ENCODE results near the gene P3H1.

The P3H1 gene

DNA sequence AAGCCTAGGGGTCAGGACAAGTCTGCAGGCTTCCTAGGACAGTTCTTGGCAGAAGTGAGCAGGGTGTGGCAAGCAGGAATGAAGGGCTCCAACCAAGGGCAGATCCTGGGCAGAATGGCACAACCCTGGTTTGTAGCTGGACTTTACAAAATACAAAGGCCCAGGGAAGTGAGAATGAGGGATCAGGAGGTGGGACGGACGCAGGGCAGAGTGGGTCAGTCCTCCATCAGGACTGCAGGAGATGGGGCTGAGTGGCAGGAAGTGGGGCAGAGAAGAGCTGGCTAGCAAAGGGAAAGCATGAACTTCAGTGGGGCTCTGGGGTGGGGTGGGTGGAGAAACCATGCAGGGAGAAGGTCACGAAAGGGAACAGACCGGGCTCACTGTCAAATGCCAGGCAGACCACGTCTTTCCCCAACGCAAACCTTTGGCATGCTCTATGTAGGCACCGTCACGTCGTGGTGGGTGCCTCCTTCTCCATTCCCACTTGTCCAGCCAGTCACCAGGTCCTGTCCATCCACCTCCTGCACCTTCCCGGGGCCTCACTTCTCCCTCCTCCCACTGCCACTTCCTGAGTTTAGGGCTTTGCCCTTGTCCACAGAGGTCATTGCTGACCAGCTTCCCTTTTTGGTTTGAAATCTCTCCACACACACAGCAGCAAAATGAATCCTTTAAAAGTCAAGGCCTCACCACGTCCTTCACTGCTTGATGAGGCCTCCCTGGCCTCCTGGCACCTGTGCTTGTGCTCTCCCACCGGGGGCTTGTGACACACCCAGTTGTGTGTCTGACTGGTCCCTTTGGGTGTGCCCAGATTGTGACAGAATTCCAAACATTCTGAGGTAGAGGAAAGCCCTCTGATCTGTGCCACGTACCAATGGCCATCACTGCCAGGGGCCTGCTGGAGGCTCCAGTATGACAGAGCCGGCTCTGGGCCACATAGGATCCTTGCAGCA is 18.1 kb downstream of the P3H1 start:
- TF ChIP-seq L3MBTL2 (conservative IDR thresholded peaks at IDR 0.05) (no peak), ZNF384 (IDR thresholded peaks at IDR 0.05) (no peak)
- DNase-seq (ENCODE audit: extremely low spot score) = no peak
- CTCF ChIA-PET = interaction anchor here (0.6 to 1.4 kb wide), 3 partner anchors 17 to 1316 kb away, joined by 3 to 5 read pairs (median 3); no protein-coding TSS in a partner anchor
- POLR2A ChIA-PET = interaction anchor here (1.0 kb wide), 1 partner anchor 17 kb away, joined by 4 read pairs; no protein-coding TSS in a partner anchor

DNA sequence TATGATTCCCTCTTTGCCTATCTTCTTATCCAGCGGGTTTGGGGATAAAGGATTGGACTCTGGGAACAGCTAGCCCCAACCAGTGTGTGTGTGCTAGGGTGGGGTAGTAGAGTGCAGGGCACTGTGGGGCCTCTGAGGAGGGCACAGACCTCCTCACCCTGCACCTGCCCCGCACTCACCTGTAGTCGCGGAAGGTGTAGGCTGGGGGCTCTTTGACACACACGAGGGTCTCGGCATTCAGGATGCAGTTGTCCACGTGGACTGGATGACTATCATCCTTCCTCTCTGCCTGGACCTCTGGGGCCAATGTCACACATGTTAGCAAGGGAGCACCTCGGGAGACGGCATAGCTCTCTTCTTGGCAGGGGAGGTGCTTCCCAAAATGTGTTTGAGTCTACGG is 18.8 kb downstream of the P3H1 start:
- no peak for DNase-seq (ENCODE audit: extremely low spot score)
- ChIA-PET CTCF (interaction anchor here (0.6 to 1.4 kb wide), 2 partner anchors 9 to 18 kb away, joined by 3 to 4 read pairs; no protein-coding TSS in a partner anchor), POLR2A (no interaction called here)
- TF ChIP-seq SP1 (IDR thresholded peaks at IDR 0.05) = no peak
- TF ChIP-seq CTBP1 (IDR thresholded peaks at IDR 0.05; ENCODE audit: borderline replicate concordance) = no peak
- TF ChIP-seq ARNT (IDR thresholded peaks at IDR 0.05) = no peak
- TF ChIP-seq TARDBP (IDR thresholded peaks at IDR 0.05) = no peak
- no peak for TF ChIP-seq L3MBTL2 (conservative IDR thresholded peaks at IDR 0.05)
- TF ChIP-seq, protein P1, sequence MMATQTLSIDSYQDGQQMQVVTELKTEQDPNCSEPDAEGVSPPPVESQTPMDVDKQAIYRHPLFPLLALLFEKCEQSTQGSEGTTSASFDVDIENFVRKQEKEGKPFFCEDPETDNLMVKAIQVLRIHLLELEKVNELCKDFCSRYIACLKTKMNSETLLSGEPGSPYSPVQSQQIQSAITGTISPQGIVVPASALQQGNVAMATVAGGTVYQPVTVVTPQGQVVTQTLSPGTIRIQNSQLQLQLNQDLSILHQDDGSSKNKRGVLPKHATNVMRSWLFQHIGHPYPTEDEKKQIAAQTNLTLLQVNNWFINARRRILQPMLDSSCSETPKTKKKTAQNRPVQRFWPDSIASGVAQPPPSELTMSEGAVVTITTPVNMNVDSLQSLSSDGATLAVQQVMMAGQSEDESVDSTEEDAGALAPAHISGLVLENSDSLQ (IDR thresholded peaks at IDR 0.05) = no peak
- TF ChIP-seq ZNF384 (IDR thresholded peaks at IDR 0.05) = no peak
- TF ChIP-seq FOXK2 (IDR thresholded peaks at IDR 0.05) = no peak

DNA sequence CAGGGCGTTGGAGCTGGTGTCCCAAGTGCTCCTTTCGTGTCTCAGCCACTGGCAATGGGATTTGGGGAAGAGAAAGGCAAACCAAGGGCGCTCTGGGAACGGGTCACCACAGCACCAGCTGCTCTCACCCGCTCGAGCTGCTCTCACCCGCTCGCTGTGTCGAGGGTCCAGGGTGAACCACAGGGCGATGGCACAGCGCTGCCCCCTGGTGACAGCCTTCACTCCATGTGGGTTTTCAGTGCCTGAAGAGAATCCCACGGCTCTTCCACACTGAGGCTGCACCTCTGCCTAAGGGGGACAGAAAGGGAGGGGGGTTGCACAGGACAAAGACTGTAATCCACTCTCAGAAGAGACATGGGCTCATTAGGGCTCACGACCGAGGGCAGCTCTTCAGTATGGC is 19.7 kb downstream of the P3H1 start:
- DNase-seq (ENCODE audit: extremely low spot score) = peak; percentile 45
- ChIA-PET CTCF (interaction anchor here (0.5 to 1.7 kb wide), 4 partner anchors 10 to 169 kb away, joined by 3 to 4 read pairs (median 4); no protein-coding TSS in a partner anchor), POLR2A (no interaction called here)
- TF ChIP-seq SUZ12 (IDR thresholded peaks at IDR 0.05) = no peak
- no peak for TF ChIP-seq SP1 (IDR thresholded peaks at IDR 0.05)
- no peak for TF ChIP-seq BHLHE40 (IDR thresholded peaks at IDR 0.05; ENCODE audit: borderline replicate concordance)
- no peak for TF ChIP-seq ZNF384 (IDR thresholded peaks at IDR 0.05)
- no peak for TF ChIP-seq FOXM1 (IDR thresholded peaks at IDR 0.05; ENCODE audit: borderline replicate concordance)
- TF ChIP-seq, protein P1 (IDR thresholded peaks at IDR 0.05) = no peak
- no peak for TF ChIP-seq FOXA1 (IDR thresholded peaks at IDR 0.05)
- no peak for TF ChIP-seq CTBP1 (IDR thresholded peaks at IDR 0.05; ENCODE audit: borderline replicate concordance)
- TF ChIP-seq ELF4 (IDR thresholded peaks at IDR 0.05) = no peak

DNA sequence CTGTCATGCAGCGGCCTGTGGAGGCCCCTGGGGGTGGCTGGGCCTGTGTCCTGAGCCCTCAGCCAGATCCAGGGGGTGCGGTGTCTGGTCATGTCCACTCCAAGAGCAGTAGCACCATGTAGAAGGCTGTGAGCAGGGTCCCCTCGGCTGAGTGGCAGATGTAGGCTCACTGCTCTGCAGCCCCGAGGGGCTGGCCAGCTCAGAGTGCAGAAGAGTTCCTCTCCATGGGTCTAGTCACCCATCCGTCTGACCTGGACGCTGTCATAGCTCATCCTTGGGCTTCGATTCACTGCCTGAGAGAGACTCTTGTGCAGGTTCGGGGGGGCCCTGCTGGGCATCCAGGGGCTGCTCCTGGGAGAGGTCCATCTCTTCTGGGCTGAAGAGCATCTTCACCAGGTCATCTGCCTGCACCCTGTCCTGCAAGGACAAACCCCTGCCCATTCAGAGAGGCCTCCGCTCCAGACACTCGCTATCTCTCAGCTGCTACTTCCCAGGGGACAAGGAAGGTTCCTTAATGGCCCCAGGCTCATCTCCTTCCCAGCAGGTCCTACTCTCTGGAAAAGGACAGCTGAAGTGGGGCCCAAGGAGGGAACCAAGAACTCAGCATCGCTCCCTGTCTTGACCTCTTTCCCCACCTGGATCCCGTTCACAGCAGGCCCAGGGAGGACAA is 20.3 kb downstream of the P3H1 start:
- POLR2A ChIA-PET = no interaction called here
- TF ChIP-seq, protein P1 (IDR thresholded peaks at IDR 0.05) = no peak
- TF ChIP-seq CTBP1 (IDR thresholded peaks at IDR 0.05; ENCODE audit: borderline replicate concordance) (no peak), TARDBP (IDR thresholded peaks at IDR 0.05) (no peak), ELF4 (IDR thresholded peaks at IDR 0.05) (no peak), L3MBTL2 (conservative IDR thresholded peaks at IDR 0.05) (no peak), FOXK2 (IDR thresholded peaks at IDR 0.05) (no peak)

DNA sequence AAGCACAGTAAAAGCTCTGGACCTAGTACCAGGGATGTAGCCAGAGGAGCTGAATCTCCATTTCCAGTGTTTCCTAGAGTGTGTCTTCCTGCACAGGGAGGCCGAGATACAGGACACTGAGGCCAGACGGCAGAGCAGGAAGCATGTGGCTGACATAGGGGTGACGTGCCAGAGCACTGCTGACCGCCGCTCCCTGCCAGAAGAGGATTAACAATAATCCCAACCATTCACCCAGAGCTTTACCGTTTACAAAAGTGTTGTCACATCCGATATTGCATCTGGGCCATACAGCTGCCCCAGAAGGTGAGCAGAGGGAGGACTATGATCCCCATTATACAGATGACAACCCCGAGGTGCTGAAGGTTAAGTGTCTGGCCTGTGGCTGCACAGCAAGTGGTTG is 21.0 kb downstream of the P3H1 start:
- DNase-seq (ENCODE audit: extremely low spot score) = no peak
- ChIA-PET CTCF (interaction anchor here (1.7 kb wide), 1 partner anchor 20 kb away, joined by 4 read pairs; no protein-coding TSS in a partner anchor), POLR2A (no interaction called here)
- TF ChIP-seq, protein P1 (IDR thresholded peaks at IDR 0.05) = no peak
- TF ChIP-seq NFRKB (IDR thresholded peaks at IDR 0.05) (no peak), BHLHE40 (IDR thresholded peaks at IDR 0.05; ENCODE audit: borderline replicate concordance) (no peak), TARDBP (IDR thresholded peaks at IDR 0.05) (no peak), HDGF (IDR thresholded peaks at IDR 0.05; ENCODE audit: borderline replicate concordance) (no peak), L3MBTL2 (conservative IDR thresholded peaks at IDR 0.05) (no peak), ARNT (IDR thresholded peaks at IDR 0.05) (no peak), LEF1 (IDR thresholded peaks at IDR 0.05; ENCODE audit: borderline replicate concordance) (no peak), SUZ12 (IDR thresholded peaks at IDR 0.05) (no peak), FOXM1 (IDR thresholded peaks at IDR 0.05; ENCODE audit: borderline replicate concordance) (no peak), ZNF384 (IDR thresholded peaks at IDR 0.05) (no peak)

More for the DNA sequence above, 20.3 kb downstream of the P3H1 start:
- DNase-seq (ENCODE audit: extremely low spot score) = no peak
- CTCF ChIA-PET = interaction anchor here (0.5 to 1.7 kb wide), 5 partner anchors 11 to 295 kb away, joined by 3 to 4 read pairs (median 4); no protein-coding TSS in a partner anchor

DNA sequence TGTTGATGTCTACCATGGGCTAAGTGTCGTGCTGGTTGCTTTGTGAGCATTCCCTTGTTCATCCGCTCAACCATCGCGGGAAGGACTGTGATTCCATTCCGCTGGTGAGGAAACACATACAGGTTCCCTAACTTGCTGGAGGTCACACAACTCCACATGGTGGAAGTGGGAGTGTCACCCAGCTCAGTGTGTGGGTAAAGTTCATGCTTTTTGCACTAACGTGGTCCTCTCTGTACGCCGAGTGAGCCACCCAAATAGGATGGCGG is 22.7 kb downstream of the P3H1 start:
- ChIA-PET CTCF (no interaction called here), POLR2A (no interaction called here)
- no peak for DNase-seq (ENCODE audit: extremely low spot score)
- TF ChIP-seq BHLHE40 (IDR thresholded peaks at IDR 0.05; ENCODE audit: borderline replicate concordance) = no peak
- no peak for TF ChIP-seq FOXM1 (IDR thresholded peaks at IDR 0.05; ENCODE audit: borderline replicate concordance)
- TF ChIP-seq L3MBTL2 (conservative IDR thresholded peaks at IDR 0.05) = no peak
- no peak for TF ChIP-seq SUZ12 (IDR thresholded peaks at IDR 0.05)
- no peak for TF ChIP-seq ARNT (IDR thresholded peaks at IDR 0.05)

Measured in HEK293T (cell line).